A549 (cell line): Measurements from ENCODE around the gene NDUFA11. TPM values are rescaled to one million over a fixed set of nuclear protein-coding genes. Genes with fewer than 3 reads are reported as not detected.

Experiments used
- ATAC-seq, 2 experiments: fragments of 200-7000 bp in 1 of 2; fragments of >200 bp in 1 of 2; cut with Nextera tagmentation in 1 of 2; cut with Tn5 transposase in 1 of 2; 3 replicates each; pipeline versions ENCODE4 v1.8.0 to v1.9.1; 2018 to 2020; ENCODE audit warnings: mild to moderate bottlenecking in 1 of 2, moderate library complexity in 1 of 2
- CTCF ChIA-PET: fragments of 300-600 bp; sonication (Branson Sonifier 250); formaldehyde crosslinking; extraction: SDS; loops from one replicate; lab custom pipeline; 2021; ENCODE audit warnings: antibody characterized with exemption, inconsistent platforms; lab: Yijun Ruan, JAX
- POLR2A ChIA-PET: fragments of 350-600 bp; formaldehyde crosslinking; extraction: SDS; loops from one replicate; lab custom pipeline; 2021; ENCODE audit warnings: antibody characterized with exemption, inconsistent platforms; lab: Yijun Ruan, JAX
- DNase-seq, 2 experiments: peaks; one replicate each; pipeline versions ENCODE4 v3.0.0 to v3.0.0-alpha.2; 2011 to 2016; ENCODE audit warnings: low read depth in 1 of 2, low spot score in 1 of 2
- FAIRE-seq: peaks from 2 replicates; lab custom pipeline; 2011; peaks lifted over from hg19 to GRCh38; lab: Jason Lieb, UNC
- H3K27ac ChIP-seq, 2 experiments: fragments of >200 bp; sonication (Bioruptor Twin); formaldehyde crosslinking; 3 replicates each; pipeline ENCODE4 v1.5.1; 2016 to 2017
- H3K4me1 ChIP-seq: fragments of >200 bp; sonication (Bioruptor Twin); formaldehyde crosslinking; 3 replicates; pipeline ENCODE4 v1.6.1; 2016
- H3K4me2 ChIP-seq: fragments of >200 bp; sonication (Bioruptor Twin); formaldehyde crosslinking; 3 replicates; pipeline ENCODE4 v1.6.1; 2016
- H3K4me3 ChIP-seq: fragments of >200 bp; sonication (Bioruptor Twin); formaldehyde crosslinking; 3 replicates; pipeline ENCODE4 v1.5.1; 2016
- H3K9me3 ChIP-seq: fragments of >200 bp; sonication (Bioruptor Twin); formaldehyde crosslinking; 3 replicates; pipeline ENCODE4 v1.6.1; 2016
- BHLHE40 ChIP-seq: IDR thresholded peaks from 2 replicates; pipeline ENCODE4 v1.6.1; 2012; ENCODE audit warnings: low read depth, low read length, inconsistent platforms
- CBX2 ChIP-seq: fragments of 200-600 bp; sonication (generic); IDR thresholded peaks from 2 replicates; pipeline ENCODE4 v1.6.1; 2016; ENCODE audit warnings: low read depth, mild to moderate bottlenecking, borderline replicate concordance
- CBX8 ChIP-seq: fragments of 200-600 bp; sonication (generic); IDR thresholded peaks from 2 replicates; pipeline ENCODE4 v1.6.1; 2016
- CTCF ChIP-seq: fragments of >200 bp; sonication (Bioruptor Twin); formaldehyde crosslinking; IDR thresholded peaks from 3 replicates; pipeline ENCODE4 v1.5.1; 2016
- EP300 ChIP-seq, 2 experiments: fragments of >200 bp; sonication (Bioruptor Twin); formaldehyde crosslinking; IDR thresholded peaks; 2 replicates in 1 of 2; 3 replicates in 1 of 2; pipeline ENCODE4 v1.6.1; 2016 to 2017
- FOSB ChIP-seq: fragments of 250-450 bp; sonication (Bioruptor Pico); IDR thresholded peaks from 2 replicates; pipeline ENCODE4 v1.5.0; 2020; ENCODE audit warnings: mild to moderate bottlenecking, moderate library complexity
- FOXS1 ChIP-seq: fragments of 250-450 bp; sonication (Bioruptor Pico); IDR thresholded peaks from 2 replicates; pipeline ENCODE4 v1.5.0; 2020; ENCODE audit warnings: mild to moderate bottlenecking, moderate library complexity
- GATA3 ChIP-seq: IDR thresholded peaks from 2 replicates; pipeline ENCODE4 v1.6.1; 2012; ENCODE audit warnings: borderline replicate concordance
- HOXA7 ChIP-seq: fragments of 250-450 bp; sonication (Bioruptor Pico); IDR thresholded peaks from 2 replicates; pipeline ENCODE4 v1.5.0; 2020; ENCODE audit warnings: mild to moderate bottlenecking, moderate library complexity
- HOXB13 ChIP-seq: fragments of 250-450 bp; sonication (Bioruptor Pico); IDR thresholded peaks from 2 replicates; pipeline ENCODE4 v1.5.0; 2020; ENCODE audit warnings: low read depth, mild to moderate bottlenecking, moderate library complexity
- HOXB5 ChIP-seq: fragments of 250-450 bp; sonication (Bioruptor Pico); IDR thresholded peaks from 2 replicates; pipeline ENCODE4 v1.5.0; 2020; ENCODE audit warnings: mild to moderate bottlenecking, moderate library complexity
- MAFK ChIP-seq: fragments of 450-650 bp; IDR thresholded peaks from 2 replicates; pipeline ENCODE4 v1.6.1; 2014; ENCODE audit not compliant: partially characterized antibody
- POLR2A ChIP-seq: IDR thresholded peaks from 2 replicates; pipeline ENCODE4 v1.6.1; 2012; ENCODE audit warnings: mild to moderate bottlenecking, low read length
- RAD21 ChIP-seq, 2 experiments: fragments of >200 bp in 1 of 2; sonication (Bioruptor Twin) in 1 of 2; formaldehyde crosslinking in 1 of 2; IDR thresholded peaks in 1 of 2; conservative IDR thresholded peaks in 1 of 2; 2 replicates in 1 of 2; 3 replicates in 1 of 2; pipeline ENCODE4 v1.6.1; 2012 to 2018; ENCODE audit warnings: inconsistent platforms in 1 of 2
- REST ChIP-seq: fragments of 200-600 bp; sonication (generic); IDR thresholded peaks from 2 replicates; pipeline ENCODE4 v1.6.1; 2016; ENCODE audit warnings: antibody characterized with exemption, mild to moderate bottlenecking, moderate library complexity
- RFX5 ChIP-seq: fragments of 450-650 bp; IDR thresholded peaks from 2 replicates; pipeline ENCODE4 v1.7.1; 2014; ENCODE audit warnings: antibody characterized with exemption, mild to moderate bottlenecking, moderate library complexity
- USF2 ChIP-seq: fragments of 450-650 bp; IDR thresholded peaks from 2 replicates; pipeline ENCODE4 v1.6.1; 2014; ENCODE audit warnings: antibody characterized with exemption
- ZC3H11A ChIP-seq: fragments of 450-650 bp; IDR thresholded peaks from 2 replicates; pipeline ENCODE4 v1.6.1; 2014; ENCODE audit warnings: antibody characterized with exemption, mild to moderate bottlenecking
- ZNF302 ChIP-seq: fragments of 250-450 bp; sonication (Bioruptor Pico); IDR thresholded peaks from 2 replicates; pipeline ENCODE4 v1.9.0; 2021; ENCODE audit warnings: inconsistent platforms, mild to moderate bottlenecking, moderate library complexity
- WGBS: methylation state at CpG from one replicate; pipeline ENCODE4 v1.1.6; 2017; ENCODE audit errors: missing lambda C conversion rate; 5-methylcytosine and 5-hydroxymethylcytosine counted together
- polyA plus RNA-seq, 4 experiments: library from polyadenylated mRNA; depleted of rRNA in 3 of 4; stranded (reverse); fragments of >200 nt; fragmentation: RNase III in 1 of 4; extraction: RNeasy Plus Mini Kit Qiagen cat#74134 plus additional on column Dnase treatment in 1 of 4; gene quantifications; 2 replicates in 3 of 4; 3 replicates in 1 of 4; pipeline ENCODE4 v1.2.3, GENCODE V29; 2011 to 2017

NDUFA11 gene
- polyA plus RNA-seq, 2 of the 4 experiments (the other 2 are of a cell fraction) = 75.0 to 173 TPM

- FAIRE-seq (no peak), DNase-seq (no peak), ATAC-seq (no peak)
- H3K4me2 ChIP-seq = no peak overlapping the region
- no peaks in the 10 kb centered on the region for H3K9me3 ChIP-seq
- no peak for TF ChIP-seq HOXB13 (CRISPR knock-in tag)
- no peak overlapping the region for H3K4me3 ChIP-seq
- H3K4me1 ChIP-seq = peaks cover 30% of the 10 kb centered on the region; the same call in 2 of the 3 replicates
- peak overlapping the region in 1 of 2 experiments; percentile 60; a peak in 1 of 6 replicates for H3K27ac ChIP-seq
- POLR2A ChIA-PET = no interaction called here
- 95% methylated on average over 5 of the region's 5 CpGs for WGBS
- CTCF ChIA-PET = interaction anchor here (1.3 to 9.0 kb wide), 4 partner anchors 11 to 149 kb away, joined by 3 to 47 read pairs (median 4); no protein-coding TSS in a partner anchor
These were observed 49.5 kb upstream of the NDUFA11 start for GRCh38 chr19:5953030-5953589.

- no peak overlapping the region for H3K4me2 ChIP-seq
- CTCF ChIA-PET = interaction anchor here (0.9 to 9.0 kb wide), 5 partner anchors 11 to 148 kb away, joined by 3 to 47 read pairs (median 4); no protein-coding TSS in a partner anchor
- H3K4me3 ChIP-seq = no peak overlapping the region
- ATAC-seq = no peak
- H3K9me3 ChIP-seq = no peaks in the 10 kb centered on the region
- WGBS = 90% methylated on average over 18 of the region's 18 CpGs
- H3K27ac ChIP-seq = no peak overlapping the region
- POLR2A ChIA-PET = interaction anchor here (1.1 kb wide), 1 partner anchor 124 kb away, joined by 3 read pairs; no protein-coding TSS in a partner anchor
- TF ChIP-seq CBX8 (no peak), USF2 (no peak), REST (no peak), BHLHE40 (no peak), HOXB5 (CRISPR knock-in tag) (no peak), ZC3H11A (no peak), POLR2A (no peak), HOXA7 (CRISPR knock-in tag) (no peak), RFX5 (no peak), HOXB13 (CRISPR knock-in tag) (no peak), CTCF (no peak), RAD21 (conservative IDR thresholded peaks at IDR 0.05 in 1 of 2, IDR thresholded peaks at IDR 0.05 in 1 of 2) (no peak), FOSB (CRISPR knock-in tag) (no peak), ZNF302 (CRISPR knock-in tag) (no peak), EP300 (IDR thresholded peaks at IDR 0.05) (no peak), GATA3 (no peak), FOXS1 (CRISPR knock-in tag) (no peak), CBX2 (no peak), MAFK (no peak)
- DNase-seq = no peak
- FAIRE-seq = no peak
- H3K4me1 ChIP-seq = peaks cover 30% of the 10 kb centered on the region; the same call in 2 of the 3 replicates
These were observed 48.8 kb upstream of the NDUFA11 start for GRCh38 chr19:5952193-5953029.
